ENCODE results near the gene FRMD6. TPM values are rescaled to one million over a fixed set of nuclear protein-coding genes. Genes with fewer than 3 reads are reported as not detected.

FRMD6 gene
- total RNA-seq, 1 experiment from 2014 or later = 9.6 TPM

- Histone ChIP-seq H3K14ac (ENCODE audit: insufficient read depth, low read length) (no peak overlapping the region), H3K23ac (ENCODE audit: insufficient read length, low read depth, low read length) (no peak overlapping the region), H3K27ac (ENCODE audit: insufficient read length, low read depth, low read length) (no peak overlapping the region), H2AFZ (ENCODE audit: low read length) (no peak overlapping the region), H3K4me1 (ENCODE audit: insufficient read depth, low read length) (no peaks in the 10 kb centered on the region), H3K9ac (ENCODE audit: extremely low read depth, insufficient read length, low read length) (no peak overlapping the region), H2AK5ac (ENCODE audit: insufficient read length, low read length) (no peak overlapping the region), H3K4me2 (ENCODE audit: insufficient read depth, insufficient read length, low read length) (no peak overlapping the region), H2BK5ac (ENCODE audit: insufficient read length, low read length) (no peak overlapping the region), H3K79me2 (ENCODE audit: insufficient read depth, low read length) (no peaks in the 10 kb centered on the region), H2BK15ac (ENCODE audit: low read depth, low read length) (no peak overlapping the region), H3K23me2 (ENCODE audit: insufficient read length, low read depth, low read length, poor library complexity, severe bottlenecking) (peaks cover 19% of the 10 kb centered on the region), H2BK20ac (ENCODE audit: low read depth, low read length, poor library complexity, severe bottlenecking) (no peak overlapping the region), H3T11ph (ENCODE audit: low read length) (no peak overlapping the region), H3K9me3 (ENCODE audit: control insufficient read depth, low read depth, low read length) (no peaks in the 10 kb centered on the region), H3K56ac (ENCODE audit: insufficient read length, low read depth, low read length) (no peak overlapping the region), H2BK120ac (ENCODE audit: low read depth, low read length, poor library complexity, severe bottlenecking) (no peak overlapping the region), H3K79me1 (ENCODE audit: insufficient read depth, low read depth, low read length, poor library complexity, severe bottlenecking) (no peaks in the 10 kb centered on the region), H4K91ac (ENCODE audit: insufficient read length, low read depth, low read length) (no peak overlapping the region), H3K4ac (ENCODE audit: low read depth, low read length) (no peak overlapping the region), H4K5ac (ENCODE audit: insufficient read length, low read depth, low read length) (no peak overlapping the region), H3K18ac (ENCODE audit: insufficient read length, low read depth, low read length) (no peak overlapping the region), H3K27me3 (ENCODE audit: insufficient read depth, low read length) (no peaks in the 10 kb centered on the region), H4K8ac (replicated peaks; ENCODE audit: insufficient read length, low read depth, low read length) (no peak overlapping the region), H2BK12ac (ENCODE audit: insufficient read length, low read depth, low read length) (no peak overlapping the region), H4K20me1 (ENCODE audit: control insufficient read depth, insufficient read depth, insufficient read length) (no peaks in the 10 kb centered on the region)
- no peak for TF ChIP-seq CTCF (conservative IDR thresholded peaks at IDR 0.05)
- Mint-ChIP-seq H3K27me3 (ENCODE audit: low read depth) (no peaks in the 10 kb centered on the region), H3K4me1 (peaks cover 12 to 14% of the 10 kb centered on the region in 2 experiments), H3K27ac (peak overlapping the region in 1 of 3 experiments; percentile 65; a peak in 3 of 7 replicates), H3K4me3 (no peak overlapping the region), H3K9me3 (no peaks in the 10 kb centered on the region), H3K36me3 (ENCODE audit: insufficient read depth in 1 of 3, low read depth in 3 of 3) (no peaks in the 10 kb centered on the region)
- DNase-seq = no peak
- WGBS (ENCODE audit: extremely low coverage, insufficient read length, low lambda C conversion rate) = no CpG with 5 or more reads among the region's 2 CpGs
These were observed 3.4 kb upstream of the FRMD6 start for GRCh38 chr14:51648296-51648695.

Measured in H9 (cell line).